ENCODE data around the gene INTS14. TPM values are rescaled to one million over a fixed set of nuclear protein-coding genes. Genes with fewer than 3 reads are reported as not detected.
"Not testable (repeated sequence)": the region's sequence is repeated elsewhere in the genome, so short reads cannot be mapped to it uniquely, and the experiment has no call there.

INTS14 gene
- polyA plus RNA-seq, 1 donor, result 43.0 TPM

GRCh38 chr15:65615887-65616286 is 5.0 kb upstream of the INTS14 start:
- DNase-seq; H3K36me3 ChIP-seq (ENCODE audit: control insufficient read depth, insufficient read depth, low read length); H3K9me3 ChIP-seq (ENCODE audit: control insufficient read depth, low read depth, low read length); H3K4me3 ChIP-seq (ENCODE audit: low read length); H3K27ac ChIP-seq (ENCODE audit: low read length); H3K4me1 ChIP-seq (ENCODE audit: control insufficient read depth, insufficient read depth, low read length); H3K27me3 ChIP-seq (ENCODE audit: control insufficient read depth, insufficient read depth, low read length): not testable (repeated sequence)
- no CpG with 5 or more reads among the region's 1 CpG for WGBS (ENCODE audit: insufficient coverage, low lambda C conversion rate)

- 67% methylated on average over 2 of the region's 6 CpGs for WGBS (ENCODE audit: insufficient coverage, low lambda C conversion rate)
- no peak overlapping the region for H3K27ac ChIP-seq (ENCODE audit: low read length)
Measured at GRCh38 chr15:65612949-65613744, 2.2 kb upstream of the INTS14 start.

GRCh38 chr15:65612616-65612946 is 1.6 kb upstream of the INTS14 start:
- no peaks in the 10 kb centered on the region for H3K9me3 ChIP-seq (ENCODE audit: control insufficient read depth, low read depth, low read length)
- peaks cover 8% of the 10 kb centered on the region for H3K4me1 ChIP-seq (ENCODE audit: control insufficient read depth, insufficient read depth, low read length)
- no peak for DNase-seq
- H3K27me3 ChIP-seq (ENCODE audit: control insufficient read depth, insufficient read depth, low read length), result no peaks in the 10 kb centered on the region
- H3K27ac ChIP-seq (ENCODE audit: low read length), result no peak overlapping the region
- no CpG with 5 or more reads among the region's 2 CpGs for WGBS (ENCODE audit: insufficient coverage, low lambda C conversion rate)
- H3K36me3 ChIP-seq (ENCODE audit: control insufficient read depth, insufficient read depth, low read length), result no peaks in the 10 kb centered on the region
- no peak overlapping the region for H3K4me3 ChIP-seq (ENCODE audit: low read length)

More at GRCh38 chr15:65612949-65613744, 2.2 kb upstream of the INTS14 start:
- peaks cover 8% of the 10 kb centered on the region for H3K4me1 ChIP-seq (ENCODE audit: control insufficient read depth, insufficient read depth, low read length)
- no peaks in the 10 kb centered on the region for H3K9me3 ChIP-seq (ENCODE audit: control insufficient read depth, low read depth, low read length)
- H3K27me3 ChIP-seq (ENCODE audit: control insufficient read depth, insufficient read depth, low read length), result no peaks in the 10 kb centered on the region
- H3K36me3 ChIP-seq (ENCODE audit: control insufficient read depth, insufficient read depth, low read length), result no peaks in the 10 kb centered on the region
- DNase-seq, result no peak
- no peak overlapping the region for H3K4me3 ChIP-seq (ENCODE audit: low read length)

GRCh38 chr15:65611888-65612615 is 1.1 kb upstream of the INTS14 start:
- WGBS (ENCODE audit: insufficient coverage, low lambda C conversion rate), result no CpG with 5 or more reads among the region's 5 CpGs
- Histone ChIP-seq H3K9me3 (ENCODE audit: control insufficient read depth, low read depth, low read length) (no peaks in the 10 kb centered on the region), H3K4me3 (ENCODE audit: low read length) (peak overlapping the region; percentile 98), H3K4me1 (ENCODE audit: control insufficient read depth, insufficient read depth, low read length) (peaks cover 8% of the 10 kb centered on the region), H3K27me3 (ENCODE audit: control insufficient read depth, insufficient read depth, low read length) (no peaks in the 10 kb centered on the region), H3K27ac (ENCODE audit: low read length) (peak overlapping the region; percentile 99), H3K36me3 (ENCODE audit: control insufficient read depth, insufficient read depth, low read length) (no peaks in the 10 kb centered on the region)
- peak in 1 of 2 donors; percentile 33 for DNase-seq

- H3K4me3 ChIP-seq (ENCODE audit: low read length), result no peak overlapping the region
- WGBS (ENCODE audit: insufficient coverage, low lambda C conversion rate), result 100% methylated on average over 1 of the region's 1 CpG
- H3K4me1 ChIP-seq (ENCODE audit: control insufficient read depth, insufficient read depth, low read length), result no peaks in the 10 kb centered on the region
- peaks cover 40% of the 10 kb centered on the region for H3K36me3 ChIP-seq (ENCODE audit: control insufficient read depth, insufficient read depth, low read length)
- H3K27ac ChIP-seq (ENCODE audit: low read length), result no peak overlapping the region
- DNase-seq, result no peak
- no peaks in the 10 kb centered on the region for H3K27me3 ChIP-seq (ENCODE audit: control insufficient read depth, insufficient read depth, low read length)
- H3K9me3 ChIP-seq (ENCODE audit: control insufficient read depth, low read depth, low read length), result no peaks in the 10 kb centered on the region
Measured at GRCh38 chr15:65603559-65603958, 7.4 kb downstream of the INTS14 start.

GRCh38 chr15:65603134-65603533 is 7.8 kb downstream of the INTS14 start:
- Histone ChIP-seq H3K4me3 (ENCODE audit: low read length) (no peak overlapping the region), H3K36me3 (ENCODE audit: control insufficient read depth, insufficient read depth, low read length) (peaks cover 43% of the 10 kb centered on the region), H3K27me3 (ENCODE audit: control insufficient read depth, insufficient read depth, low read length) (no peaks in the 10 kb centered on the region), H3K27ac (ENCODE audit: low read length) (no peak overlapping the region), H3K9me3 (ENCODE audit: control insufficient read depth, low read depth, low read length) (no peaks in the 10 kb centered on the region), H3K4me1 (ENCODE audit: control insufficient read depth, insufficient read depth, low read length) (no peaks in the 10 kb centered on the region)
- DNase-seq, result no peak
- no CpG with 5 or more reads among the region's 2 CpGs for WGBS (ENCODE audit: insufficient coverage, low lambda C conversion rate)

- Histone ChIP-seq H3K36me3 (ENCODE audit: control insufficient read depth, insufficient read depth, low read length) (peaks cover 68% of the 10 kb centered on the region), H3K4me1 (ENCODE audit: control insufficient read depth, insufficient read depth, low read length) (no peaks in the 10 kb centered on the region), H3K4me3 (ENCODE audit: low read length) (no peak overlapping the region), H3K27me3 (ENCODE audit: control insufficient read depth, insufficient read depth, low read length) (no peaks in the 10 kb centered on the region), H3K9me3 (ENCODE audit: control insufficient read depth, low read depth, low read length) (no peaks in the 10 kb centered on the region), H3K27ac (ENCODE audit: low read length) (no peak overlapping the region)
- no CpG with 5 or more reads among the region's 5 CpGs for WGBS (ENCODE audit: insufficient coverage, low lambda C conversion rate)
- DNase-seq, result no peak
Measured at GRCh38 chr15:65599677-65600076, 11.3 kb downstream of the INTS14 start.

- no peak overlapping the region for H3K4me3 ChIP-seq (ENCODE audit: low read length)
- no peaks in the 10 kb centered on the region for H3K9me3 ChIP-seq (ENCODE audit: control insufficient read depth, low read depth, low read length)
- DNase-seq, result no peak
- no CpG with 5 or more reads among the region's 2 CpGs for WGBS (ENCODE audit: insufficient coverage, low lambda C conversion rate)
- peaks cover 68% of the 10 kb centered on the region for H3K36me3 ChIP-seq (ENCODE audit: control insufficient read depth, insufficient read depth, low read length)
- H3K27ac ChIP-seq (ENCODE audit: low read length), result no peak overlapping the region
- H3K4me1 ChIP-seq (ENCODE audit: control insufficient read depth, insufficient read depth, low read length), result no peaks in the 10 kb centered on the region
- H3K27me3 ChIP-seq (ENCODE audit: control insufficient read depth, insufficient read depth, low read length), result no peaks in the 10 kb centered on the region
Measured at GRCh38 chr15:65598468-65598867, 12.5 kb downstream of the INTS14 start.

GRCh38 chr15:65595960-65596359 is 15.0 kb downstream of the INTS14 start:
- H3K4me1 ChIP-seq (ENCODE audit: control insufficient read depth, insufficient read depth, low read length), result no peaks in the 10 kb centered on the region
- H3K36me3 ChIP-seq (ENCODE audit: control insufficient read depth, insufficient read depth, low read length), result peaks cover 79% of the 10 kb centered on the region
- DNase-seq, result no peak
- H3K9me3 ChIP-seq (ENCODE audit: control insufficient read depth, low read depth, low read length), result no peaks in the 10 kb centered on the region
- 83% methylated on average over 1 of the region's 3 CpGs for WGBS (ENCODE audit: insufficient coverage, low lambda C conversion rate)
- H3K27ac ChIP-seq (ENCODE audit: low read length), result no peak overlapping the region
- H3K27me3 ChIP-seq (ENCODE audit: control insufficient read depth, insufficient read depth, low read length), result no peaks in the 10 kb centered on the region
- H3K4me3 ChIP-seq (ENCODE audit: low read length), result no peak overlapping the region

- no peaks in the 10 kb centered on the region for H3K9me3 ChIP-seq (ENCODE audit: control insufficient read depth, low read depth, low read length)
- peaks cover 62% of the 10 kb centered on the region for H3K36me3 ChIP-seq (ENCODE audit: control insufficient read depth, insufficient read depth, low read length)
- no peaks in the 10 kb centered on the region for H3K4me1 ChIP-seq (ENCODE audit: control insufficient read depth, insufficient read depth, low read length)
- no peak for DNase-seq
- H3K4me3 ChIP-seq (ENCODE audit: low read length), result no peak overlapping the region
- WGBS (ENCODE audit: insufficient coverage, low lambda C conversion rate), result 100% methylated on average over 1 of the region's 1 CpG
- H3K27me3 ChIP-seq (ENCODE audit: control insufficient read depth, insufficient read depth, low read length), result no peaks in the 10 kb centered on the region
- no peak overlapping the region for H3K27ac ChIP-seq (ENCODE audit: low read length)
Measured at GRCh38 chr15:65587094-65587493, 23.8 kb downstream of the INTS14 start.

Measured in large intestine (tissue), 3 donors.